ENCODE data around the gene LIN54.
A peak's percentile ranks its signal among the peaks of the same experiment; 100 is the strongest.
"Not testable (repeated sequence)": the region's sequence is repeated elsewhere in the genome, so short reads cannot be mapped to it uniquely, and the experiment has no call there.

The LIN54 gene

DNA sequence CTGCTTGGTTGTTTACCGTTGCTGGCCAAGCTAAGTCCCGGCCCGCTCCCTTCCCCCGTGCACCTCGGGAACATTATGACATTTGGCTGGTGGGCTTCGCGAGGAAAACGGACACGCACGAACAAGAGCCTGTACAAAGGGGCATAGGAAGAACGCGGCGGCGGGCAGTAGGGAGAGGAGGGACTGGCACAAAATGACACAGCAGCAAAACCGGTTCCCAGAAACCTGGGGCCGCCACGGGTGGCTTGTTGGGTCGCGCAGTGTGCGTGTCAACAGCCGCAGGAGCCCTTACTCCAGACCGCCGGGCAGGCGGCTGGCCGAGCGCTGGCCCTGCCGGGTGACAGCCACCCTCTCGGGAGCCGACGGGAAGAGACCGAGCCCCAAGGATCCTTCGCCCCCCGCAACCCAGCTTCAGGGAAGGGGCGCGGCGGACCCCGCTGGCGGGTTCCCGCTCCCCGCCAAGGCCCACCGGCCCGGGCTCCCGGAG lies 1.6 kb upstream of the LIN54 start:
- DNase-seq (ENCODE audit: low spot score), result no peak

DNA sequence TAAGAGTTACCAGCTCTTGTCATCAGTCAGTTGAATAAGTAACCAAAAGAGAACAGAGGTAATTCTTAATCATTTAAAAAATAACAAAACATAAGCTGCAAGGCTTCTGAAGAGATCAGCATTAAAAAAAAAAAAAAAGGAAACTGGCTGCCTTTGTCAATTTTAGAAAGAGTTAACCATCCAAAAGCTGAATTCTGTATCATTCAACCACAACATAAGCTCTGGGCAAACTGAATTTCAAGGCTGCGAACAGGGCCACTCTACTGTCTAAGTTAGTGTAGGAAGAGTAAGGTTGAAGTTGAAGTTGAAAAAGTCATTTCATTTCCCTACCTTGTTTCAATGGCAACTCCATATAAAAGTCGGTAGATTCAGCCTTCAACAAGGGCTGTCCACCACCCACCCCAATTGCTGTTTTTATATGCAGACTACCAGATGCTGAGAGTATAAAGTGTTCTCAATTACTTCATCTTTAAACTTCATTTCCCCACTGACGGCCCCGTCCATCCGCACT lies 1.1 kb upstream of the LIN54 start:
- no peak for DNase-seq (ENCODE audit: low spot score)

DNA sequence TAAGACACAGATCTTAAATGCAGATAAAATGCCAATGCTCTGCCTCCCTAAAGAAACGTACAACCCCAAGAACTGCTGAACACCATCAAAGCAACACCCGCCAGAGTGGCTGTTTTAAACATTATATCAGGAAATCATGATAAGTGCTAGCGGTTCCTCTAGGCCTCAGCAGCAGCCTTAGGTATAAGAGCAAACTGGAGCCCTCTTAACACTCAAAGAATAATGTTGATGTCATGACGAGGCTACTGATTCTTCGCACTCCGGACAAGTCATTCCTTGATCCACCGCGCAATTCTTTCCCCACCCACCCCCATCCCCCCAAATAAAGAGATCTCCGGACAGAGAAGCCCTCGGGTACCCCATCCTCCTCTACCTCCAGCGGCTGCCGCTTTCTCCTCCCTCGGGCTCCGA lies 507 bp downstream of the LIN54 start:
- peak; percentile 24 for DNase-seq (ENCODE audit: low spot score)

GRCh38 chr4:83009529-83009928 lies 1.1 kb downstream of the LIN54 start:
- DNase-seq (ENCODE audit: low spot score), result no peak

DNA sequence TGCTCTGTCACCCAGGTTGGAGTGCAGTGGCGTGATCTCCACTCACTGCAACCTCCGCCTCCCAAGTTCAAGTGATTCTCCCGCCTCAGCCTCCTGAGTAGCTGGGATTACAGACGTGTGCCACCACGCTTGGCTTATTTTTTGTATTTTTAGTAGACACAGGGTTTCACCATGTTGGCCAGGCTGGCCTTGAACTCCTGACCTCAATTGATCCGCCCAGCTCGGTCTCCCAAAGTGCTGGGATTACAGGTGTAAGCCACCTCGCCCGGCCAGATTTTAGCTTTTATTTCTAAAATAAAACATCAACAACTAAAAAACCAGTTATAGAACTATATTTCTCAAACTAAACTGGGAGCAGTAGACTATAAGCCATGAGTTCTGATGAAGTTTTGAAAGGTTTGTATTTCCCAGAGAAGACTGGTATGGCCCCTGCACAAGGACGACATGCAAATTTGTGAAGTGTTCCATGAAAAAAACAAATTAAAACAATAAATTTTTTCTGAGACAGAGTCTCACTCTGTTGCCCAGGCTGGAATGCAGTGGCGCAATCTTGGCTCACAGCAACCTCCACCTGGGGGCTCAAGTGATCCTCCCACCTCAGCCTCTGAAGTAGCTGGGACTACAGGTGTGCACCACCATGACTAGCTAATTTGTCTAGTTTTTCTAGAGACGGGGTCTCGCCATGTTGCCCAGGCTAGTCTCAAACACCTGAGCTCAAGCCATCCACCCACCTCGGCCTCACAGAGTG lies 7.4 kb downstream of the LIN54 start:
- not testable (repeated sequence) for DNase-seq (ENCODE audit: low spot score)

GRCh38 chr4:83002329-83002728 lies 8.3 kb downstream of the LIN54 start:
- DNase-seq (ENCODE audit: low spot score), result no peak

- no peak for DNase-seq (ENCODE audit: low spot score)
These were observed 11.7 kb downstream of the LIN54 start for GRCh38 chr4:82998898-82999297.

DNA sequence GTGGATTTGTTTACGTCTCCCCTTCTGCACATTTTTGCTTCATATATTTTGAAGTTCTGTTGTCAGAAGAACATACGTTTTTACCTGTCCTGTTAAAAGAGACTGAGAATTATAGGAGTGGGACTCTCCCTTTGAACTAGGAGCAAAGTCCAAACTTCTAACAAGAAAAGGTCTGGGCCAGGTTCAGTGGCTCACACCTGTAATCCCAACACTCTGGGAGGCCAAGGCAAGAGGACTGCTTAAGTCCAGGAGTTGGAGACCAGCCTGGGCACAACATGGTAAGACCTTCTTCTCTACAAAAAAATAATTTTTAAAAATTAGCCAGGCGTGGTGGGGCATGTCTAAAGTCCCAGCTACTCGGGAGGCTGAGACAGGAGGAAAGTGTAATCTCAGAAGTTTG lies 15.8 kb downstream of the LIN54 start:
- no peak for DNase-seq (ENCODE audit: low spot score)

GRCh38 chr4:82989575-82990429 lies 20.8 kb downstream of the LIN54 start:
- no peak for DNase-seq (ENCODE audit: low spot score)

- DNase-seq (ENCODE audit: low spot score), result peak; percentile 57
These were observed 22.2 kb downstream of the LIN54 start for GRCh38 chr4:82988323-82988832.

GRCh38 chr4:82987519-82987918 lies 23.1 kb downstream of the LIN54 start:
- not testable (repeated sequence) for DNase-seq (ENCODE audit: low spot score)

GRCh38 chr4:82984459-82984858 lies 26.2 kb downstream of the LIN54 start:
- DNase-seq (ENCODE audit: low spot score), result peak; percentile 47

GRCh38 chr4:82983444-82983843 lies 27.2 kb downstream of the LIN54 start:
- no peak for DNase-seq (ENCODE audit: low spot score)

DNA sequence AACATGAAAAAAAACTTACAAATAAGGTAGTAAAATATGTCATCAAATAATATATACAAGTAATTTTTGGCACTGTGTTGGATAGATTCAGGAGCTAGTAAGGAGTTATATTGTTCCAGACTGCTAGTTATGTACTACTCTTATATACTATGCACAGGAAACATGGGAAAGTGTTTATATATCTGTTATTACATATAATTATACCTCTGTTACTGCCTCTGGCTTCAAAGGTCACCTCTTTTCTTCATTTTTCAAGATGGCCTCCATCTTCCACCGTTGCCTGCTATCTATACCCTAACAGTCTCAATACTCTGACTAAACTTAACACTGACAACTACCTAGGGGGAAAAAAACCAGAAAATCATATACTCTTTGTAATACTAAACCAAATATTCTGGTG lies 29.5 kb downstream of the LIN54 start:
- DNase-seq (ENCODE audit: low spot score), result no peak

DNA sequence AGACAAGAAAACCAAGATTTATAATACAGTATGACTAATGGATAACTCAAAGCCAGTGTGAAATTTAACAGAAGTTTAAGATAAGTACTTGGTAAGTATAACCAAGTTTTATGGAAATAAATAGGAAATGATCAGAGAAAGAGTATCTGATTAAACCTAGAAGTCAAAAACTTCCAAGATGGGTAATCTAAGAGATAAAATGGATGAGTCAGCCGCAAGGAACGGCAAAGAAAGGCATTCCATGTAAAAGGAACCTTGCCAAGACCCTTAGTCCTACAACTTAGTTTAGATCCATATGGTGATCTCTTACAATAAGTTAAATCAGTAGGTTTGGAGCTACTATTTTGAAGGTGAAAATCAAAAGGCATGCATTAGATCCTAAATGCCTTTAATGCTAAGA lies 34.8 kb downstream of the LIN54 start:
- DNase-seq (ENCODE audit: low spot score), result no peak

- DNase-seq (ENCODE audit: low spot score), result no peak
These were observed 41.2 kb downstream of the LIN54 start for GRCh38 chr4:82969414-82969813.

- no peak for DNase-seq (ENCODE audit: low spot score)
These were observed 41.7 kb downstream of the LIN54 start for GRCh38 chr4:82968972-82969371.

DNA sequence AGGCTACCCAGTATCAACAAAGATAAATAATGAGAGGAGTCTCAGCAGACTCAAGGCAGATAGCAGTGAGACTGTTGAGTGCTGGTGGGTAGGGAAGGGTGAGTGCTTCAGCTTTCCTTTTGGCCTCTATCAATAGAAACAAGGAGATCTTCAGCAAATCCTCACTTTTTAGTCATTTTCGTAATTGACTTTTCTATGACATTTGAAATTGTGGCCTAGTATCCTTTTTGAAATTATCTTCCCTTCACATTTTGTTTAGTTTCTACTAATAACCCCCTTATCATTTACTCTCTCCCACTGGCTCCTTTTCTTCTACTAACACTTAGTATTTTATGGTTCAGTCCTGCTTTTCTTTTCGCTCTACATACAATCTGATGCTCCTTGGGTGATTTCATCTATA lies 44.9 kb downstream of the LIN54 start:
- no peak for DNase-seq (ENCODE audit: low spot score)

- no peak for DNase-seq (ENCODE audit: low spot score)
These were observed 53.6 kb downstream of the LIN54 start for GRCh38 chr4:82957045-82957444.

GRCh38 chr4:82954212-82954611 lies 56.4 kb downstream of the LIN54 start:
- no peak for DNase-seq (ENCODE audit: low spot score)

DNA sequence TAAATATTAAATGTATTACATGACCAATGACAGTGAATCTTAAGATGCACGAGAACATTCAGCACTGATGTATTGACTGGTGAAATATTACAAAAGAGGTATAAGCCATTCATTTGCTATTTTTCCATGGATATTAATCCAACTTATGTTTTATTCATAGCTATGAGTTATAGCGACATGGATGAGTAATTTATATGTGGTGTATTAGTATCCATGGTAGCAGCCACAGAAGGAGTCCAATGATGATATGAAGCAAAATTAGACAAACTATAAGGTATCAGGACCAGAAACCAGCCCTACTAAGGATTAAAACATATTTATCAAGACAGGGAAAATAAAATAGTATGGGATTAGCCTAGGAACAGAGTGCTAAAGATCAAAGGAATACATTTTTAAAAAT lies 59.4 kb downstream of the LIN54 start:
- no peak for DNase-seq (ENCODE audit: low spot score)

DNA sequence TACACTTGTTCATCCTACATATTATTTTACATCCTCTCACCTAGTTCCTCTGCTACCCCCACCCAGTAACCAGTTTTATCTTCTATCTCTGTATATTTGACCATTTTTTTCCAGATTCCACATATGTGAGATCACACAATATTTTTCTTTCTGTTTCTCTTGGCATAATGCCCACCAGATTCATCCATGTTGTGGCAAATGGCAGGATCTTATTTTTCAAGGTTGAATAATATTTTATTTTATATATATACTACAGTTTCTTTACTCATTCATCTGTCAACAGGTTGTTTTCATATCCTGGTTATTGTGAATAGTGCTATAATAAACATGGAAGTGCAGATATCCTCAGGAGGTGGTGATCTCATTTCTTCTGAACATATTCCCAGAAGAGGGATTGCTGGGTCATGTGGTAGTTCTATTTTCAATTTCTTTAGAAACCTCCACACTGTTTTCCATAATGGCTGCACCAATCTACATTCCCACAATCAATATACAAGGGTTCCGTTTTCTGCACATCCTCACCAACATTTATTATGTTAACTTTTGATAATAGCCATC lies 61.9 kb downstream of the LIN54 start:
- no peak for DNase-seq (ENCODE audit: low spot score)

All from AG20443 (cell line).